PC-9 (cell line): ENCODE results near the gene TTC7B.

Experiments used
- CTCF ChIP-seq: fragments of 200-600 bp; sonication (generic); conservative IDR thresholded peaks from 2 replicates; pipeline ENCODE4 v1.6.1; 2017; ENCODE audit warnings: mixed run types, antibody characterized with exemption, mild to moderate bottlenecking, moderate library complexity
- EZH2 ChIP-seq: fragments of 200-600 bp; sonication (generic); IDR thresholded peaks from 2 replicates; pipeline ENCODE4 v1.8.0; 2017; ENCODE audit warnings: antibody characterized with exemption, low read depth

DNA sequence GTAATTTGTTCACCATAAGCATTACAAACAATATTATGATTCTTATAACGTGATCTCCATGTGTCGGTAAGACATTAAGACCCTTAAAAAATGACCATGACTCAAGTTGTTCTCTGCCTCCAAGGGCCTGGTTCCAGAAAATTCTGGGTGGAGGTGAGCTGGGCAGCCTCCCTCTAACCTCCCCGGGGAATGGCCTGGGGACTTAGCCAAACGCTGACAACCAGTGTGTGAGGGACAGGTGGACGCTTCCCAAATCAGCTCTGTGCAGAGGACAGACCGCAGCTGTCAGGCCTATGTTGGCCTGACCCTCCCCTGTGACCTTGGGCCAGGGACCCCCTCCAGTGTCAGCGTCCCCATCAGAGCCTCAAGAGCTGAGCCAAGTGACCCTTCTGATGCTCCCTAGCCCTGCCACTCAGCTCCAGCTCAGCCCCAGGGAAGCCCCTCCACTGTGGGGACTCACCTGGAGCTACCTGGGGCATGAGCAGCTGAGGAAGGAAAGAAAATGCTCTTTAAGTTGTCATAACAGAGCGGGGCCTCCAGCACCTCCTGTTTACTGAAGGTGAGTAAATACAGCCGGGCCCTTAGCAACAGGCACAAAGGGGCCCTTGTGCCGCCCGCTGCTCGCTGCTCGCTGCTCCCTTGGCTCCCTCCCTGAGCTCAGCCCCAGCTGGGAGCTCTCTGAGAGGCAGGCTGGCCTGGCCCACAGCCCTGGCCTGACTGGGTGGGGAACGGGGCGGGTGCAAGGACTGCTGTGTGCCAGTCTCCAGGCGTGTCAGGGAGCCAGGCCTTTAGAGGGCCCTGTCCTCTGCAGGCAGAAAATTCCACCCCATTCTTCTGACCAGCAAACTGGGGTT lies 302.8 kb downstream of the TTC7B start:
- TF ChIP-seq CTCF (no peak), EZH2 (no peak)
